Stimulated activated CD8-positive, alpha-beta memory T cell treated with anti-CD3 and anti-CD28 coated beads, Interleukin-15, amount 100 ng/mL, for 48 hours (primary cell): ENCODE results near the gene ALLC.

Experiments
- DNase-seq, 2 donors: peaks; one replicate each; pipeline ENCODE4 v3.0.0-alpha.2; 2020; ENCODE audit warnings: low read depth in 2 of 2

Gene ALLC

GRCh38 chr2:3718679-3719078, 60.7 kb downstream of the ALLC start:
- no peak for DNase-seq

- DNase-seq: no peak
Measured at GRCh38 chr2:3725002-3725401, 67.0 kb downstream of the ALLC start.

DNA sequence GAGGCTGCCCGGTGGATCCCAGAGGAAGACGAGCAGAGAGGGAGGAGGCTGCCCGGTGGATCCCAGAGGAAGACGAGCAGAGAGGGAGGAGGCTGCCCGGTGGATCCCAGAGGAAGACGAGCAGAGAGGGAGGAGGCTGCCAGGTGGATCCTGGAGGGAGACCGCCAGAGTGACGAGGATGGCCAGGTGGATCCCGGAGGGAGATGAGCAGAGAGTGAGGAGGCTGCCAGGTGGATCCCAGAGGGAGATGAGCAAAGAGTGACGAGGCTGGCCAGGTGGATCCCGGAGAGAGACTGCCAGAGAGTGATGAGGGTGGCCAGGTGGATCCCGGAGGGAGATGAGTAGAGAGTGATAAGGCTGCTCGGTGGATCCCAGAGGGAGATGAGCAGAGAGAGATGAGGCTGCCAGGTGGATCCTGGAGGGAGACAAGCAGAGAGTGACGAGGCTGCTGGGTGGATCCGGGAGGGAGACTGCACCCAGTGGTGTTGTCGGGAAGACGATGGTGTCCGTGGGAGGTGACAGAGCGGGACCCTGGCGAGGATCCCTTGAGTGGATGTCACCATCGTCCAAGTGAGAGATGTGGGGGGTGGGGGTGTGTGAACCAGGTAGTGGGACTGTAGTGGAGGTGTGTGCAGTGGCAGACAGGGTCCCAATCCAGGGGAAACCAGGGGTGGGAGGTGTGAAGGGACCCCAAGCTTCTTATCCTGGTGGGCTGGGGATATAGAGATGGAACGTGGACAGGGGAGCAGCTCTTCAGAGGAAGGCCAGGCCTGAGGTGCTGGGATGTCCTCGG, 67.7 kb downstream of the ALLC start:
- no peak for DNase-seq

GRCh38 chr2:3726511-3726910, 68.5 kb downstream of the ALLC start:
- no peak for DNase-seq

DNA sequence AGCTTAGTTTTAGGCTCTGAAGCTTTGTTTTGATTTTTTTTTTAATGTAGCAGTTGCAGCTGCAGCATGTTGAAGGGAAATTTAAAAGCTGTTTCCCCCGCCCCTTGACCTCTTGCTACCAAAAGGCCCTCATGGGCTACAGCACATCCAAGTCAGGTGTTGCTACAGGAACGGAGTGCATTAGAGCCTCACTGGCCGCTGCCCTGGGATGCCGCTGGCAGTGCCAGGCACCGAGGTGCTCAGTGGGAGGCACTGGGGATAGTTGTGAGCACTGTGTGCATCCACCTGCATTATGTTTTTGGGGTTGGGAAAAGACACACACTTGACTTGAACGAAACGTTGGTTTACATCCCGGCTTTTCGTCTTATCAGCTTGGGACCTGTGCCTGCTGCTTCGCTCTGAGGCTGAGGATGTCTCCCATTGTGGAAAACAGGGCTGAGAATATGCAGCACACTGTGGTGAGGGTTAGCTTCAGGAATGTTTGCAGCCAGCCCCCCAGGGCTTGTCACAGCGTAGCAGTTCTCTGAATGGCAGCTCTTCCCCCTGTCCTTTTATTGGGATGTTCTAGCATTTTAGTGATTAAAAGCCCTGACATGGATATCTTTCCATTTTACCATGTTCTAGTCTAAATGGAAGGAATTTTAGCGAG, 69.5 kb downstream of the ALLC start:
- DNase-seq: no peak

DNA sequence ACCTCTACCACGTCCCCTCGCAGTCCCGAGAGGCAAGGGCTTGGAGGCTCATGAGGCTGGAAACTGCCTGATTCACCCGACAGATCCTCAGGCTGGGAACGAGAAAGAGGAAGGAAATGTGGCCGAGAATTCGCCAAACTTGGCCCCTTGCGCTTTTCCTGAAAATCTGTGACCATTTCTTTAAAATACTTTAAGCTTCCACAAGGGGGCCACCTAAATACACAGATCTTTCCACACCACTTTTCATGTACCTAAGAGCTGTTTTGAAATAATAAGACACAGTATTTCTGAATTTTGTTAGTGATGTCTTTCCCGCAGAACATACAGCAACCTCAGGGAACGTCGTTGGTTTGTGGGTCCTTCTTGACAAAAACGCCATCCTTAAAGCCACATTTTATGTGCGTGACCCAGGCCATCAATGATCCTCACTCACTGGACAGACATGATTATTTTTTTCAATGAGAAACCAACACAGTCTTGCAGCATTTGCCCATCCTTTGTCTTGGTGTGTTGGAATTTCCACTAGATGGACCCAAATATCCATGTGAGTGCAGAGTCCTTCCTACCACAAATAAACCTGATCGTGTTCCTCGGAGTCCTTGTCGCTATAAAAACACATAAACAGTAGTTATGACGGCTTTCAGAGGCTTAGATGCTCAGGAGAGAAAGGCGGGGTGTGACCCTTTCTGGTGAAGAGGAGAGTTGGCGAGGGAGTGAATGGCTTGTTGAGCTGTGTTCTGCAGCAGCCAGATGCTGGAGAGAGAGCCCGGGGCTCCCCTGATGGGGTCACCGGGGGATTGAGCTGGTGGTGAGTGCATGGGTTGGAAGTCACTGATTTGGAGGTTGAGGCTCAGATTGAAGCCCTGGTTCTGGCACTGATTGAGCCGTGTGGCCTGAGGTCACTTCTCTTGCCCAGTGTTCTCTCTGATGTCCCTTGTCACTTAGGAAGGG, 70.4 kb downstream of the ALLC start:
- no peak for DNase-seq

GRCh38 chr2:3729055-3729448, 71.1 kb downstream of the ALLC start:
- no peak for DNase-seq

DNA sequence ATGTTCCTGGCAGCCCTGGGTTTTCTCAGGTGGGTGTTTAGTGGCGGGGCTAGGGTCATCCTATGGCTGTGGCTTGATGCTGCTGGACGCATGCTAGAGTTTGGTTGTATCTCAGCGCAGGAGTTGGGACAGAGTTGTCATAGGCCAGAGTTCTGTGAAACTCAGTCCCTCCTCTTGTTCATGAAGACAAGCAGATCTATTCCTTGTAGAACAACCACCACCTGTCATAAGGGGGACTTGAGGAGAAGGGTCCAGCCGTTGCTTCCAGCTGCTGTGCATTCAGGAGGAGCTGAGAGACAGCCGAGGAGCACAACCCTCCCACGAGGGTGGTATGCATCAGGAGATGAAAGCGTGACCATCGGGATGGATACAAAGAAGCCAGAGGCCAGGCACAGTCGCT, 71.8 kb downstream of the ALLC start:
- no peak for DNase-seq

DNA sequence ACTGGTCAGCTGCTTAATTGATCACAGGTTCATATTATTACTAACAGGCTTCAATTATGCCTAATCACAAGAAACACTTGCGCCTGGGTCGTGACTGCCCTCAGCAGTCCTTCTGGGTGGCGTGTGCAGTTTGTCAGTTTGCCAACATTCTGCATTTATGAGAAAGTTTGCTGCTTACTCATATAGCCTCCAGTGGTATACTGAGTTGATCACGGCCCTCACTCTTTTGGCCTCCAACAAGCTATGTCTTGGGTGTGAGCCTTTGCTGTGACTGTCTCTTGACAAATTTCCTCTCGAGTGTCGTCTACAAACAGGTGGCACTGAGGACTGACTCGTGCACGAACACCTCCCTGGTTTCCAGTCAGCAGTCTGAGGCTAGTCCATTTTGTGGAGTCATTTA, 72.6 kb downstream of the ALLC start:
- DNase-seq: no peak

- no peak for DNase-seq
Measured at GRCh38 chr2:3731829-3732228, 73.8 kb downstream of the ALLC start.

- no peak for DNase-seq
Measured at GRCh38 chr2:3736112-3736511, 78.1 kb downstream of the ALLC start.

- no peak for DNase-seq
Measured at GRCh38 chr2:3737128-3737527, 79.1 kb downstream of the ALLC start.

DNA sequence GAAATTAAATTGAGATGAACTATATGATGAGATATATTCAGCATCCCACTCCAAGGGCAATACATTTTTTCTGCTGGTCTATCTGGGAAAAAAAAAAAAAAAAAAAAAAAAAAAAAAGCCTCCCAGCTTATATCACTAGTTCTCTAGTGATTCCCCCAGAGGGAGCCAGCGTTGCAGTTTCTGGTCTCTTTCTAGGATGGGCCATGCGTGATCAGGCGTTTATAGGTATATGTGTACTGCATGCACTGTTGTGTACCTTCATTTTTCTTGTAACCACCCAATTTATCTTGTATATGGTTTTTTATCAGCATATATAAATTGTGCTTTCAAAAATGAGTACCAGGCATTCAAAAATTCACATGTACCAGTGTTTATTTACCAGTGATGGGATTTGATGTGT, 80.5 kb downstream of the ALLC start:
- no peak for DNase-seq

DNA sequence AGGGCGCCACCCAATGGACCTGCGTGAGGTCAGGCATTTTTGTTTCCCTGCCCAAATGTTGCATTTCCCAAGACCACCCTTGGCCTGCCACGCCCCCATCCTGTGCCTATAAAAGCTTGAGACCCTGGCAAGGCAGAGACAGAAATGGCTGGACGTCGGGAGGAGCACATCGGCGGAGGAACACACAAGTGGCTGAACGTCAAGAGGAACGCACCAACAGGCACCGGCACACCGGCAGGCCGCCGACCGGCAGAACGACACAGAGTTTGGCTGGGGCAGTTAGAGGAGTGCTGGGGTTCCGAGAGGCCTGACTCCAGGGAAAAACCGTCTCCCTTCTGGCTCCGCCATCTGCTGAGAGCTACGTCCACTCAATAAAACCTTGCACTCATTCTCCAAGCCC, 81.3 kb downstream of the ALLC start:
- no peak for DNase-seq

DNA sequence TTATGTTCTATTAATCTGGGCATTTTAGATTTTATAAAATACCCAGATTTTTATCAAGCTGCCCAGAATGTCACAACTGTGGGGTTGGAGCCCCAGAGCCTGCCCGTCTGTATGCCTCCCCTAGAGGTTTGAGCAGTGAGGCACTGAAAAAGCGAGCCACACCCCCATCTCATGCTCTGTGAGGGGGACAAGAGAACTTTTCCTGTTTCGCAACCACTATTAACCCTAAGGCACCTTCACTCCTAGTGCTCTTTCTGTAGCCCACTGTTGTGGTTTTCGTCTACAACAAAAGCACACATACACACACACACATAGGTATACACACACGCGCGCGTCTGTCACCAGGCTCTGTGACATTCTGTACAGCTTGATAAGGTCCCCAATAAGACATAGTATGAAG, 83.4 kb downstream of the ALLC start:
- DNase-seq: no peak

DNA sequence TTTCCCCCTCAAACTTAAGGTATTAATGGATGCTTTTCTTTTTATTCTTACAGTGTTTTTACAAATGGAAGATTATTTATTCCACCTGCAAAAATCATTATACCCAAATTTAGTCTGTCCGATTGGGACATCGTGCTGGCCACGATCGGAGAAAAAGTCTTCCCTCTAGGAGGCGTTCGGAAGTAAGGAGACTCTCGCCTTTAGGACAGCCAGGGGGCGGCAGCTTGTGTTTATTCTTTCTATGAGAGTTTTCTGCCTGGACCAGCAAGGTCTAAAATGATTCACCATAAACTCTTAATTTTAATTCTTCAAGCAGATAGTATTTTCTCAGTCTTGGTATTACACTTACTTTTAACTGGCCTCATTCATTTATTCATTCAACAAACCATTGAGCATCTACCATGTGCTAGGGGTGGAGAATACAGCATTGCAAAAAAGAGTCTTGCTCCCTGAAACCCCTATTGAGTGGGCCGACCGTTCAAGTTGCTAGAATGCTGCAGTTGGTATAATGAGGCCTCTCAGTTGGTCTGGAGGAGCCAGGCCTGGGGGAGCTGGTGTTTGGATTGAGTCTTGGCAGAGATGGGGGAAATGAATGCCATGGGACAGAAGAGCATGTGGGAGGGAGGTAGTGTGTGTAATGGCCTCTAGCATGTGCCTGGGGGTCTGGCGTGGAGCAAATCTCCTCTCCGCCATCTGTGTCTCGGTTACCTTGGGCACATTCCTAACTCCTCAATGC, 84.0 kb downstream of the ALLC start:
- no peak for DNase-seq

DNA sequence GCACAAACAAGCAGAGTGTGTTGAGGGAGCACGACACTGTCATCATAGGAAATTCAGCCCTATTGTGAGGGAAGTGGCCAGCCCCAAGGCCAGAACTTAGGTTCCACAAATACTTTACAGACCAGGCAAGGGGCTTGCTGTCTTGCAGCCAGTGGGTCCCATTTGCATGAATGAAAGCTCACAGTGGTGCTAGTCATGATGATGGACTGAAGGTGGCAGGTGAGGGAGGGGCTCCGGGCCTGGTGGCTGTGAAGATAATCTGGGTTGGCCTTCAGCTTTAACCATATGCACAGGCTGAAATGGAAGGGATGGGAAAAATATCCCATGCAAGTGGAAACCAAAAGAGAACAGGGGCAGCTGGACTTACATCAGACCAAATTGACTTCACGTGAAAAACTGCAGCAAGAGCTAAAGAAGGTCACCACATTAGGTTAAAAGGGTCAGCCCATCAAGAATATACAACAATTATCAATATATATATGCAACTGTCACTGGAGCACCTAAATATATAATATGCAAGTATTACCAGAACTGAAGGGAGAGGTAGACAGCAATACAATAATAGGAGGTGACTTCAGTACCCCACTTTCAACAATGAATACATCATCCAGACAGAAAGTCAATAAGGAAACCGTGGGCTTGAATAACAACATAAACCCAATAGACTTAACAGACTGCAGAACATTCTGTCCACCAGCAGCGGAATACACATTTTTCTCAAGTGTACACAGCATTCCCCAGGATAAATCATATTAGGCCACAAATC, 84.9 kb downstream of the ALLC start:
- DNase-seq: no peak

- DNase-seq: no peak
Measured at GRCh38 chr2:3743951-3744555, 86.1 kb downstream of the ALLC start.

DNA sequence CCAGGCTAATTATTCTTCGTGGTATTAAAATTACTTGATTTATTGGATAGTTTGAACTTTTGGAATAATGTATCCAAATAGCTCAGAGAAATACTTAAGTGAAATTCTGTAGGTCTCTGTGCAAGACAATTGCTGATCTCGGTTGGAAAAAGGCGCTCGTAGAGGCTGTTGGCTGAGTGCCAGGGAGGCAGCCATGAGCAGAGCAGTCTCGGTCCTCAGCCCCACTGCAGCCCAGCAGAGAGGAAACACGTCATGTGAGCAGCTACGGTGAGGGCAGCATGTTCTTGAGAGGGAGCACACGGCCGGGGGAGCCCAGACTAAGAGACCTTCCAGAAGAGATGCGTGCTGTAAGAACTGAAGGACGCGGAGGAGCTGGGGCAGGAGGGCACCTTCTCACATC, 87.9 kb downstream of the ALLC start:
- no peak for DNase-seq

DNA sequence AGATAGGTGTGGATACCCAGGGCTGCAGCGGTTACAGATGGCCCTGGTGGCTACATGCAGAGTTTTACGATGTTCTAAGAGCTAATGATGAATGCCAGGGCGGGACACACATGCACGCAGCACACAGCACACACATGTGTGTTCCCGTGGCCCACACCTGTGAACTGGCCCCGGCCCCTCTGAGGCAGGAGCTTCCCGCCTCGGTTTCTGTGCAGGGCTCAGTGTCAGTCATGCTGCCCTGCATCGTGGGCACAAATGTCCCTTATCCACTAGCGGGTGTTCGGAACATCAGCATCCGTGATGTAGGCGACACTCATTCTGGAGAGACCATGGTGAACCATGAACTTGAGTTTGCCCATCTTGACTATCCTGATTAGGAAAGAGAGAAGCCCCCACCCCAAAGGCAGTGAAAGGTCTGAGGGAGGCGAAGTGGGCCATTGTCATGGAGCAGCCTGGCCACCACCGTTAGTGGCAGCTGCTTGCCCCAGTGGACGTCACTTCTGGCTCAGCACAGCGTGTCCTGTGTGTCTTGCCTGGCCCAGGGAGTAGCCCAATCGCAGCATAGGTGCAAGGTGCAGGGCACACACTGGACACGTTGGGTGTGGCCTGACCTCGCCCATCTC, 89.1 kb downstream of the ALLC start:
- DNase-seq: no peak
